T-cell (primary cell): ENCODE results near the gene NHS. TPM values are rescaled to one million over a fixed set of nuclear protein-coding genes. Genes with fewer than 3 reads are reported as not detected.

Experiments
- ATAC-seq, 4 experiments: fragments of 200-7000 bp in 3 of 4; fragments of 150-1000 bp in 1 of 4; cut with Tn5 transposase; replicated peaks in 1 of 4; 1 replicate in 3 of 4; 2 replicates in 1 of 4; pipeline ENCODE4 v1.10.0; 2021; ENCODE audit warnings: moderate library complexity in 3 of 4, mild to moderate bottlenecking in 2 of 4, moderate number of reproducible peaks in 1 of 4
- CTCF ChIA-PET, 2 donors: fragments of 300-600 bp; sonication (Branson Sonifier 250); formaldehyde crosslinking; loops; one replicate each; lab custom pipeline; 2022; ENCODE audit warnings: antibody characterized with exemption in 2 of 2; lab: Charles Lee
- POLR2A ChIA-PET, 2 donors: fragments of 300-600 bp; sonication (Branson Sonifier 250); formaldehyde crosslinking; loops; one replicate each; lab custom pipeline; 2022; ENCODE audit warnings: antibody characterized with exemption in 2 of 2; lab: Charles Lee
- DNase-seq, 35 experiments: peaks; one replicate each; pipeline versions ENCODE4 v3.0.0 to v3.0.0-alpha.2; 2013 to 2023
- H3K27ac ChIP-seq: one replicate; pipeline ENCODE4 v1.5.1; 2013; ENCODE audit warnings: low read length
- H3K27me3 ChIP-seq, 2 experiments: replicated peaks in 1 of 2; 1 replicate in 1 of 2; 2 replicates in 1 of 2; pipeline versions ENCODE4 v1.6.1 to v1.7.0; 2013; ENCODE audit warnings: low read length in 1 of 2, mixed read lengths in 1 of 2; ENCODE audit not compliant: control insufficient read depth in 2 of 2, insufficient read depth in 2 of 2; ENCODE audit errors: extremely low read depth in 1 of 2
- H3K36me3 ChIP-seq, 2 donors: 1 replicate in 1 of 2; 2 replicates in 1 of 2; pipeline versions ENCODE4 v1.6.1 to v1.7.0; 2013; ENCODE audit warnings: low read length in 1 of 2; ENCODE audit not compliant: control insufficient read depth in 2 of 2, insufficient read depth in 1 of 2; ENCODE audit errors: extremely low read depth in 1 of 2
- H3K4me1 ChIP-seq, 2 experiments: 1 replicate in 1 of 2; 2 replicates in 1 of 2; pipeline versions ENCODE4 v1.6.1 to v1.7.0; 2013; ENCODE audit warnings: low read length in 2 of 2, mixed read lengths in 1 of 2; ENCODE audit not compliant: insufficient read depth in 2 of 2, control insufficient read depth in 1 of 2; ENCODE audit errors: extremely low read depth in 1 of 2
- H3K4me3 ChIP-seq, 2 donors: 1 replicate in 1 of 2; 2 replicates in 1 of 2; pipeline versions ENCODE4 v1.5.1 to v1.7.0; 2013; ENCODE audit warnings: mild to moderate bottlenecking in 2 of 2, low read length in 1 of 2, moderate library complexity in 1 of 2; ENCODE audit not compliant: control insufficient read depth in 1 of 2; ENCODE audit errors: extremely low read depth in 1 of 2
- H3K9me3 ChIP-seq: 2 replicates; pipeline ENCODE4 v1.7.0; 2013
- H3K27ac Mint-ChIP-seq, 2 donors: one replicate each; pipeline ENCODE4 v1.8.0; 2020 to 2021; ENCODE audit warnings: mild to moderate bottlenecking in 2 of 2, mixed read lengths in 2 of 2
- H3K27me3 Mint-ChIP-seq, 2 donors: one replicate each; pipeline ENCODE4 v1.8.0; 2021 to 2022; ENCODE audit warnings: mixed read lengths in 2 of 2
- H3K36me3 Mint-ChIP-seq: one replicate; pipeline ENCODE4 v1.8.0; 2021; ENCODE audit warnings: mixed read lengths
- H3K4me1 Mint-ChIP-seq, 3 donors: one replicate each; pipeline ENCODE4 v1.8.0; 2020 to 2022; ENCODE audit warnings: mixed read lengths in 3 of 3, mild to moderate bottlenecking in 1 of 3
- H3K4me3 Mint-ChIP-seq, 3 donors: one replicate each; pipeline ENCODE4 v1.8.0; 2020 to 2022; ENCODE audit warnings: mild to moderate bottlenecking in 3 of 3, mixed read lengths in 3 of 3, moderate library complexity in 3 of 3
- H3K9me3 Mint-ChIP-seq, 3 donors: one replicate each; pipeline ENCODE4 v1.8.0; 2020 to 2022; ENCODE audit warnings: mixed read lengths in 3 of 3
- WGBS: methylation state at CpG from one replicate; pipeline ENCODE4 v1.1.5; 2013; ENCODE audit warnings: missing lambda C conversion rate; ENCODE audit not compliant: insufficient coverage; 5-methylcytosine and 5-hydroxymethylcytosine counted together
- total RNA-seq, 35 experiments: library from RNA in 6 of 35; stranded (reverse) in 6 of 35; fragments of 120-200 nt in 1 of 35; gene quantifications; one replicate each; pipeline versions ENCODE4 v1.2.1 to v1.2.4 and lab custom pipeline; 2013 to 2026

NHS gene
- total RNA-seq, 5 donors from 2014 or later (not counting 1 experiment from before 2014, with no cell fraction given): 0.03 to 0.20 (median 0.11) TPM; not detected in 1

GRCh38 chrX:17596546-17597205 is 221.7 kb downstream of the NHS start:
- H3K27me3 Mint-ChIP-seq: peaks cover 6 to 20% of the 10 kb centered on the region in 2 donors
- no peak overlapping the region for H3K4me3 Mint-ChIP-seq
- no peak overlapping the region for H3K27ac ChIP-seq
- H3K9me3 ChIP-seq: no peaks in the 10 kb centered on the region
- 83% methylated on average over 2 of the region's 9 CpGs for WGBS
- no peaks in the 10 kb centered on the region for H3K4me1 ChIP-seq
- POLR2A ChIA-PET: no interaction called here
- CTCF ChIA-PET: no interaction called here
- ATAC-seq (no peak), DNase-seq (no peak)
- no peaks in the 10 kb centered on the region for H3K27me3 ChIP-seq
- H3K9me3 Mint-ChIP-seq: no peaks in the 10 kb centered on the region
- H3K4me3 ChIP-seq: no peak overlapping the region
- peaks cover 0 to 5% (median 0%) of the 10 kb centered on the region in 3 donors for H3K4me1 Mint-ChIP-seq
- no peaks in the 10 kb centered on the region for H3K36me3 ChIP-seq
- no peaks in the 10 kb centered on the region for H3K36me3 Mint-ChIP-seq
- H3K27ac Mint-ChIP-seq: no peak overlapping the region

GRCh38 chrX:17597327-17597726 is 222.3 kb downstream of the NHS start:
- Histone ChIP-seq H3K9me3 (no peaks in the 10 kb centered on the region), H3K27me3 (no peaks in the 10 kb centered on the region), H3K4me1 (no peaks in the 10 kb centered on the region), H3K4me3 (no peak overlapping the region), H3K27ac (no peak overlapping the region), H3K36me3 (no peaks in the 10 kb centered on the region)
- ChIA-PET CTCF (no interaction called here), POLR2A (no interaction called here)
- no CpG with 5 or more reads among the region's 7 CpGs for WGBS
- Mint-ChIP-seq H3K4me1 (peaks cover 0 to 2% (median 0%) of the 10 kb centered on the region in 3 donors), H3K4me3 (no peak overlapping the region), H3K9me3 (no peaks in the 10 kb centered on the region), H3K27ac (no peak overlapping the region), H3K27me3 (peaks cover 6 to 14% of the 10 kb centered on the region in 2 donors), H3K36me3 (no peaks in the 10 kb centered on the region)
- DNase-seq (no peak), ATAC-seq (no peak)

GRCh38 chrX:17597836-17598439 is 222.9 kb downstream of the NHS start:
- Histone ChIP-seq H3K4me1 (no peaks in the 10 kb centered on the region), H3K4me3 (no peak overlapping the region), H3K9me3 (no peaks in the 10 kb centered on the region), H3K27ac (no peak overlapping the region), H3K27me3 (no peaks in the 10 kb centered on the region), H3K36me3 (no peaks in the 10 kb centered on the region)
- DNase-seq (no peak), ATAC-seq (no peak)
- WGBS: 70% methylated on average over 2 of the region's 6 CpGs
- H3K27ac Mint-ChIP-seq: no peak overlapping the region
- H3K36me3 Mint-ChIP-seq: no peaks in the 10 kb centered on the region
- ChIA-PET POLR2A (no interaction called here), CTCF (no interaction called here)
- peaks cover 6 to 14% of the 10 kb centered on the region in 2 donors for H3K27me3 Mint-ChIP-seq
- H3K4me1 Mint-ChIP-seq: peaks cover 0 to 2% (median 0%) of the 10 kb centered on the region in 3 donors
- H3K4me3 Mint-ChIP-seq: no peak overlapping the region
- no peaks in the 10 kb centered on the region for H3K9me3 Mint-ChIP-seq

- no peak overlapping the region for H3K4me3 Mint-ChIP-seq
- H3K36me3 Mint-ChIP-seq: no peaks in the 10 kb centered on the region
- POLR2A ChIA-PET: no interaction called here
- DNase-seq: no peak
- WGBS: no CpG with 5 or more reads among the region's 6 CpGs
- Histone ChIP-seq H3K36me3 (no peaks in the 10 kb centered on the region), H3K27ac (no peak overlapping the region), H3K4me1 (no peaks in the 10 kb centered on the region), H3K4me3 (no peak overlapping the region), H3K9me3 (no peaks in the 10 kb centered on the region), H3K27me3 (no peaks in the 10 kb centered on the region)
- H3K27ac Mint-ChIP-seq: no peak overlapping the region
- CTCF ChIA-PET: no interaction called here
- H3K9me3 Mint-ChIP-seq: no peaks in the 10 kb centered on the region
- peaks cover 7 to 10% of the 10 kb centered on the region in 2 donors for H3K27me3 Mint-ChIP-seq
- H3K4me1 Mint-ChIP-seq: no peaks in the 10 kb centered on the region
- no peak for ATAC-seq
Observed at GRCh38 chrX:17601441-17602200, 226.6 kb downstream of the NHS start.

- Mint-ChIP-seq H3K27ac (no peak overlapping the region), H3K27me3 (peaks cover 7 to 10% of the 10 kb centered on the region in 2 donors), H3K4me3 (no peak overlapping the region), H3K9me3 (no peaks in the 10 kb centered on the region), H3K4me1 (no peaks in the 10 kb centered on the region), H3K36me3 (no peaks in the 10 kb centered on the region)
- no peaks in the 10 kb centered on the region for H3K36me3 ChIP-seq
- DNase-seq (no peak), ATAC-seq (no peak)
- H3K9me3 ChIP-seq: no peaks in the 10 kb centered on the region
- no peak overlapping the region for H3K4me3 ChIP-seq
- ChIA-PET CTCF (interaction anchor here in 1 of 2 donors (0.7 kb wide), 1 partner anchor 12 kb away, joined by 3 read pairs; no protein-coding TSS in a partner anchor), POLR2A (no interaction called here)
- H3K4me1 ChIP-seq: no peaks in the 10 kb centered on the region
- no peaks in the 10 kb centered on the region for H3K27me3 ChIP-seq
- H3K27ac ChIP-seq: no peak overlapping the region
Observed at GRCh38 chrX:17602245-17602644, 227.2 kb downstream of the NHS start.

- H3K36me3 Mint-ChIP-seq: no peaks in the 10 kb centered on the region
- no peak overlapping the region for H3K27ac ChIP-seq
- DNase-seq (no peak), ATAC-seq (no peak)
- no peak overlapping the region for H3K4me3 Mint-ChIP-seq
- ChIA-PET CTCF (interaction anchor here in 1 of 2 donors (0.7 kb wide), 1 partner anchor 13 kb away, joined by 3 read pairs; no protein-coding TSS in a partner anchor), POLR2A (no interaction called here)
- H3K4me1 Mint-ChIP-seq: no peaks in the 10 kb centered on the region
- H3K27me3 ChIP-seq: no peaks in the 10 kb centered on the region
- H3K27me3 Mint-ChIP-seq: peaks cover 7 to 10% of the 10 kb centered on the region in 2 donors
- no CpG with 5 or more reads among the region's 3 CpGs for WGBS
- H3K9me3 Mint-ChIP-seq: no peaks in the 10 kb centered on the region
- no peaks in the 10 kb centered on the region for H3K36me3 ChIP-seq
- no peak overlapping the region for H3K27ac Mint-ChIP-seq
- H3K9me3 ChIP-seq: no peaks in the 10 kb centered on the region
- no peak overlapping the region for H3K4me3 ChIP-seq
- H3K4me1 ChIP-seq: no peaks in the 10 kb centered on the region
Observed at GRCh38 chrX:17603196-17603595, 228.2 kb downstream of the NHS start.
